Activated B cell treated with CpG ODN at 0.5 μM for 24 hours (primary cell): ENCODE results near the gene PWWP2B. TPM values are rescaled to one million over a fixed set of nuclear protein-coding genes. Genes with fewer than 3 reads are reported as not detected.
A peak's percentile ranks its signal among the peaks of the same experiment; 100 is the strongest.

Source experiments
- ATAC-seq: fragments of 200-7000 bp; cut with Tn5 transposase; one replicate; pipeline ENCODE4 v1.10.0; 2021; ENCODE audit warnings: low read depth, mild to moderate bottlenecking, moderate library complexity
- CTCF ChIA-PET: fragments of 350-600 bp; sonication (Branson Sonifier 250); formaldehyde crosslinking; loops from one replicate; lab custom pipeline; 2021; ENCODE audit warnings: antibody characterized with exemption; lab: Charles Lee
- POLR2A ChIA-PET: fragments of 350-600 bp; sonication (Branson Sonifier 250); formaldehyde crosslinking; loops from one replicate; lab custom pipeline; 2021; ENCODE audit warnings: antibody characterized with exemption; lab: Charles Lee
- DNase-seq: peaks from one replicate; pipeline ENCODE4 v3.0.0; 2022
- H3K27ac Mint-ChIP-seq: one replicate; pipeline ENCODE4 v1.8.0; 2020; ENCODE audit warnings: mixed read lengths
- H3K27me3 Mint-ChIP-seq: one replicate; pipeline ENCODE4 v1.8.0; 2021; ENCODE audit warnings: mixed read lengths
- H3K36me3 Mint-ChIP-seq: one replicate; pipeline ENCODE4 v1.8.0; 2021; ENCODE audit warnings: low read depth, mixed read lengths
- H3K4me1 Mint-ChIP-seq: one replicate; pipeline ENCODE4 v1.8.0; 2021; ENCODE audit warnings: mixed read lengths
- H3K4me3 Mint-ChIP-seq: one replicate; pipeline ENCODE4 v1.8.0; 2020; ENCODE audit warnings: mild to moderate bottlenecking, mixed read lengths
- H3K9me3 Mint-ChIP-seq: one replicate; pipeline ENCODE4 v1.8.0; 2020; ENCODE audit warnings: mixed read lengths
- intact Hi-C: fragments of 100-400 bp; cut with micrococcal nuclease; formaldehyde crosslinking; loops from one replicate; pipeline ENCODE4 v1.15.1; 2024
- total RNA-seq: library from RNA; stranded (reverse); gene quantifications from 2 replicates; pipeline ENCODE4 v1.2.3, GENCODE V29; 2022
- TF ChIP-seq, protein P1 (sequence below): fragments of 200-600 bp; IDR thresholded peaks from one replicate; pipeline ENCODE4 v1.8.0; 2022; ENCODE audit warnings: antibody characterized with exemption, mild to moderate bottlenecking

PWWP2B gene
- total RNA-seq, 1 donor from 2014 or later, result 13.4 TPM

- Mint-ChIP-seq H3K4me3 (no peak overlapping the region), H3K9me3 (no peaks in the 10 kb centered on the region), H3K27ac (peak overlapping the region; percentile 89), H3K27me3 (no peaks in the 10 kb centered on the region), H3K4me1 (peaks cover 60% of the 10 kb centered on the region), H3K36me3 (peaks cover 9% of the 10 kb centered on the region)
- no peak for DNase-seq
- TF ChIP-seq, protein P1, sequence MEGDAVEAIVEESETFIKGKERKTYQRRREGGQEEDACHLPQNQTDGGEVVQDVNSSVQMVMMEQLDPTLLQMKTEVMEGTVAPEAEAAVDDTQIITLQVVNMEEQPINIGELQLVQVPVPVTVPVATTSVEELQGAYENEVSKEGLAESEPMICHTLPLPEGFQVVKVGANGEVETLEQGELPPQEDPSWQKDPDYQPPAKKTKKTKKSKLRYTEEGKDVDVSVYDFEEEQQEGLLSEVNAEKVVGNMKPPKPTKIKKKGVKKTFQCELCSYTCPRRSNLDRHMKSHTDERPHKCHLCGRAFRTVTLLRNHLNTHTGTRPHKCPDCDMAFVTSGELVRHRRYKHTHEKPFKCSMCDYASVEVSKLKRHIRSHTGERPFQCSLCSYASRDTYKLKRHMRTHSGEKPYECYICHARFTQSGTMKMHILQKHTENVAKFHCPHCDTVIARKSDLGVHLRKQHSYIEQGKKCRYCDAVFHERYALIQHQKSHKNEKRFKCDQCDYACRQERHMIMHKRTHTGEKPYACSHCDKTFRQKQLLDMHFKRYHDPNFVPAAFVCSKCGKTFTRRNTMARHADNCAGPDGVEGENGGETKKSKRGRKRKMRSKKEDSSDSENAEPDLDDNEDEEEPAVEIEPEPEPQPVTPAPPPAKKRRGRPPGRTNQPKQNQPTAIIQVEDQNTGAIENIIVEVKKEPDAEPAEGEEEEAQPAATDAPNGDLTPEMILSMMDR, result no peak
- intact Hi-C loops, result no loop called here
- POLR2A ChIA-PET, result interaction anchor here (0.7 to 6.0 kb wide), 3 partner anchors 19 to 109 kb away, joined by 8 to 41 read pairs (median 8); partner anchors contain the start of gene PWWP2B
- ATAC-seq, result no peak
- CTCF ChIA-PET, result no interaction called here
These were observed 20.4 kb downstream of the PWWP2B start for GRCh38 chr10:132417257-132417910.

DNA sequence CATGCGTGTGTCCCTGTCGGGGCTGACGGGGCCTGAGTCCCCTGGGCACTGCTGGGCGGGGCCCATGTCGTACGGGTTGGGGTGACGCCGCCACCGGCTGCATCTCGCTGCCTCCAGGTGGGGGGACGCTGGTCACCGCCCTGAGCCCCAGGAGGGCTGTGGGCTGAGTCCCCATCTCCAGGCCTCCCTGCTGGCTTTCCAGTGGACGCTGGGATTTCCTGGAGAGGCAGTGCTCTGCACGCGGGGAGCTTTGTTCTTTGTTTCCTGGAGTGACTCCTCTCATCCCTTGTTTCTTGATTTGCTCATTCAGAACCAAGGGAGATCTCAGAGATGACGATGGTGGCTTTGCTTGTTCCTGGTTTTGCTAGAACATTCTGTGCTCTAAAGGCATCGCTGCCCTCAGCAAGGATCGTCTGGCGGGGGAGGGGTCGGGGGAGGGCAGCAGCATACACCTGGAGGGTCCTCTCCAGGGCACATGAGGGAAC lies 21.0 kb downstream of the PWWP2B start:
- H3K4me3 Mint-ChIP-seq, result peak overlapping the region; percentile 44
- TF ChIP-seq, protein P1, result no peak
- POLR2A ChIA-PET, result interaction anchor here (0.7 to 6.0 kb wide), 4 partner anchors 20 to 110 kb away, joined by 3 to 41 read pairs (median 8); partner anchors contain the start of gene PWWP2B
- CTCF ChIA-PET, result interaction anchor here (1.1 kb wide), 1 partner anchor 26 kb away, joined by 5 read pairs; no protein-coding TSS in a partner anchor
- peak overlapping the region; percentile 89 for H3K27ac Mint-ChIP-seq
- ATAC-seq (peak; percentile 64), DNase-seq (peak; percentile 69)
- intact Hi-C loops, result no loop called here
- H3K4me1 Mint-ChIP-seq, result peaks cover 63% of the 10 kb centered on the region
- peaks cover 9% of the 10 kb centered on the region for H3K36me3 Mint-ChIP-seq
- H3K9me3 Mint-ChIP-seq, result no peaks in the 10 kb centered on the region
- no peaks in the 10 kb centered on the region for H3K27me3 Mint-ChIP-seq

GRCh38 chr10:132418527-132419416 lies 21.8 kb downstream of the PWWP2B start:
- POLR2A ChIA-PET, result interaction anchor here (1.1 to 6.0 kb wide), 2 partner anchors 21 to 31 kb away, joined by 3 to 41 read pairs; partner anchors contain the start of gene PWWP2B
- DNase-seq, result no peak
- H3K4me1 Mint-ChIP-seq, result peaks cover 70% of the 10 kb centered on the region
- no peaks in the 10 kb centered on the region for H3K9me3 Mint-ChIP-seq
- CTCF ChIA-PET, result interaction anchor here (1.1 kb wide), 1 partner anchor 25 kb away, joined by 5 read pairs; no protein-coding TSS in a partner anchor
- no peaks in the 10 kb centered on the region for H3K27me3 Mint-ChIP-seq
- intact Hi-C loops, result no loop called here
- H3K27ac Mint-ChIP-seq, result peak overlapping the region; percentile 89
- H3K36me3 Mint-ChIP-seq, result peaks cover 7% of the 10 kb centered on the region
- peak; percentile 7 for ATAC-seq
- peak overlapping the region; percentile 44 for H3K4me3 Mint-ChIP-seq
- TF ChIP-seq, protein P1, result no peak

- ChIA-PET POLR2A (interaction anchor here (1.0 to 6.0 kb wide), 5 partner anchors 9 to 120 kb away, joined by 3 to 41 read pairs (median 4); partner anchors contain the start of gene PWWP2B), CTCF (interaction anchor here (3.2 kb wide), 1 partner anchor 24 kb away, joined by 15 read pairs; no protein-coding TSS in a partner anchor)
- Mint-ChIP-seq H3K4me3 (peak overlapping the region; percentile 38), H3K36me3 (peaks cover 7% of the 10 kb centered on the region), H3K27ac (peak overlapping the region; percentile 86), H3K27me3 (no peaks in the 10 kb centered on the region), H3K4me1 (peaks cover 70% of the 10 kb centered on the region), H3K9me3 (no peaks in the 10 kb centered on the region)
- intact Hi-C loops, result loop anchor here (5.0 kb wide), 1 partner anchor 33 kb away; no protein-coding TSS in a partner anchor
- TF ChIP-seq, protein P1, result no peak
- no peak for ATAC-seq
- DNase-seq, result no peak
These were observed 22.8 kb downstream of the PWWP2B start for GRCh38 chr10:132419538-132420468.
